GM12878 (cell line): ENCODE measurements around the gene KLF4.

Experiments used
- POLR2AphosphoS5 ChIP-seq: IDR thresholded peaks from 2 replicates; pipeline ENCODE4 v1.6.1; 2011; ENCODE audit warnings: mild to moderate bottlenecking, low read length, inconsistent platforms
- RB1 ChIP-seq: fragments of 450-650 bp; formaldehyde crosslinking; IDR thresholded peaks from 2 replicates; pipeline ENCODE4 v1.6.1; 2017; ENCODE audit warnings: mild to moderate bottlenecking, borderline replicate concordance
- TF ChIP-seq, protein P1 (sequence below), 3 experiments: IDR thresholded peaks in 2 of 3; conservative IDR thresholded peaks in 1 of 3; 2 replicates each; pipeline ENCODE4 v1.5.1; 2011; ENCODE audit warnings: low read depth in 3 of 3, low read length in 3 of 3, mild to moderate bottlenecking in 3 of 3, control low read depth in 2 of 3, moderate library complexity in 2 of 3, inconsistent platforms in 1 of 3, mixed read lengths in 1 of 3; ENCODE audit not compliant: control insufficient read depth in 2 of 3, insufficient read depth in 1 of 3; ENCODE audit errors: extremely low read depth in 1 of 3

DNA sequence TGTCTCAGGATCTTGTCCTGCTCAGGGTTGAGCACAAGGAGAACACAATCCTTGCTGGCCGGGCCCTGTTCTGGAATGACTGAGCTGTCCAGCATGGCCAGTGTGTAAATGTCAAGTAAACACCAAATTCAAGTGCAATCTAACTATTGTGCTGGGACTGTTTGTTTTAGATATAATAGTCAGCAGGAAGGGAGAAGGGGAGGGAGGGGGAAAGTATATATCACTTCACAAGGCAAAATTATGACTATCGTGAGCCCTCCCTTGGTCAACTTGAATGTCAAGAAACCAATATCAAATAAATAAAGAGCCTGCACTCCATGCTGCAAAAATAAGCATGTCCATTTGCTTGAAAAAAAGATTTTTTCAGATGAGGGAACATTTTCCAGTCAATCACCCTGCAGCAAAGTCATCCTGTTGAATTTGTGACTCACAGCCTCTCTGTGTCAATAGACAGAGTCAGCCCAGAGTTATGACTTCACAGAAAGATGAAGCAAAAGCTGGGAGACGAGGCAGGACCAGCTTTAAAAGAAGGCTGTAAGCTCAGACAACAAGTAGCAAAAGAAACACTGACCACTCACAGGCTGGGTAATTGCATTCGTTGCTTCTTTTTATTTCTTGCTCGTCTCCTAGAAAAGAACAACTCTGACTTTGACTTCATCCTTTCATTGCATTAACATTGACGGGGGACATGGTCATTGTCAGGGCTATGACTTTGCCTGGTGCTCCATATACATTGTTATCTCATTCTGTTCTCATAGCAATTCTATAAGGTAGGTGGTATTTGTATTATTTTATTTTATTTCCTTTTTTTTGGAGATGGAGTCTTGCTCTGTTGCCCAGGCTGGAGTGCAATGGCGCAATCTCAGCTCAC lies 15.3 kb upstream of the KLF4 start:
- TF ChIP-seq POLR2AphosphoS5 = no peak
- no peak for TF ChIP-seq RB1
- TF ChIP-seq, protein P1, sequence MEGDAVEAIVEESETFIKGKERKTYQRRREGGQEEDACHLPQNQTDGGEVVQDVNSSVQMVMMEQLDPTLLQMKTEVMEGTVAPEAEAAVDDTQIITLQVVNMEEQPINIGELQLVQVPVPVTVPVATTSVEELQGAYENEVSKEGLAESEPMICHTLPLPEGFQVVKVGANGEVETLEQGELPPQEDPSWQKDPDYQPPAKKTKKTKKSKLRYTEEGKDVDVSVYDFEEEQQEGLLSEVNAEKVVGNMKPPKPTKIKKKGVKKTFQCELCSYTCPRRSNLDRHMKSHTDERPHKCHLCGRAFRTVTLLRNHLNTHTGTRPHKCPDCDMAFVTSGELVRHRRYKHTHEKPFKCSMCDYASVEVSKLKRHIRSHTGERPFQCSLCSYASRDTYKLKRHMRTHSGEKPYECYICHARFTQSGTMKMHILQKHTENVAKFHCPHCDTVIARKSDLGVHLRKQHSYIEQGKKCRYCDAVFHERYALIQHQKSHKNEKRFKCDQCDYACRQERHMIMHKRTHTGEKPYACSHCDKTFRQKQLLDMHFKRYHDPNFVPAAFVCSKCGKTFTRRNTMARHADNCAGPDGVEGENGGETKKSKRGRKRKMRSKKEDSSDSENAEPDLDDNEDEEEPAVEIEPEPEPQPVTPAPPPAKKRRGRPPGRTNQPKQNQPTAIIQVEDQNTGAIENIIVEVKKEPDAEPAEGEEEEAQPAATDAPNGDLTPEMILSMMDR (IDR thresholded peaks at IDR 0.05 in 2 of 3, conservative IDR thresholded peaks at IDR 0.05 in 1 of 3; ENCODE audit: control insufficient read depth in 2 of 3, extremely low read depth in 1 of 3, insufficient read depth in 1 of 3, low read depth in 3 of 3, low read length in 3 of 3) = no peak
